Frontal cortex (tissue), 4 donors: Measurements from ENCODE around the gene MYLK. TPM values are rescaled to one million over a fixed set of nuclear protein-coding genes. Genes with fewer than 3 reads are reported as not detected.
"Not testable (repeated sequence)": the region's sequence is repeated elsewhere in the genome, so short reads cannot be mapped to it uniquely, and the experiment has no call there.

Source experiments
- DNase-seq, 2 donors: peaks; one replicate each; pipeline ENCODE4 v3.0.0; 2012; ENCODE audit warnings: low spot score in 2 of 2
- FAIRE-seq: peaks from 2 replicates; lab custom pipeline; 2012; peaks lifted over from hg19 to GRCh38; lab: Jason Lieb, UNC
- total RNA-seq: library from RNA; depleted of rRNA; stranded (reverse); fragments of >200 nt; gene quantifications from one replicate; pipeline ENCODE4 v1.2.3, GENCODE V29; 2014
- donor health status: control.
- donor health status: control.
- donor health status: control.

The MYLK gene, protein sequence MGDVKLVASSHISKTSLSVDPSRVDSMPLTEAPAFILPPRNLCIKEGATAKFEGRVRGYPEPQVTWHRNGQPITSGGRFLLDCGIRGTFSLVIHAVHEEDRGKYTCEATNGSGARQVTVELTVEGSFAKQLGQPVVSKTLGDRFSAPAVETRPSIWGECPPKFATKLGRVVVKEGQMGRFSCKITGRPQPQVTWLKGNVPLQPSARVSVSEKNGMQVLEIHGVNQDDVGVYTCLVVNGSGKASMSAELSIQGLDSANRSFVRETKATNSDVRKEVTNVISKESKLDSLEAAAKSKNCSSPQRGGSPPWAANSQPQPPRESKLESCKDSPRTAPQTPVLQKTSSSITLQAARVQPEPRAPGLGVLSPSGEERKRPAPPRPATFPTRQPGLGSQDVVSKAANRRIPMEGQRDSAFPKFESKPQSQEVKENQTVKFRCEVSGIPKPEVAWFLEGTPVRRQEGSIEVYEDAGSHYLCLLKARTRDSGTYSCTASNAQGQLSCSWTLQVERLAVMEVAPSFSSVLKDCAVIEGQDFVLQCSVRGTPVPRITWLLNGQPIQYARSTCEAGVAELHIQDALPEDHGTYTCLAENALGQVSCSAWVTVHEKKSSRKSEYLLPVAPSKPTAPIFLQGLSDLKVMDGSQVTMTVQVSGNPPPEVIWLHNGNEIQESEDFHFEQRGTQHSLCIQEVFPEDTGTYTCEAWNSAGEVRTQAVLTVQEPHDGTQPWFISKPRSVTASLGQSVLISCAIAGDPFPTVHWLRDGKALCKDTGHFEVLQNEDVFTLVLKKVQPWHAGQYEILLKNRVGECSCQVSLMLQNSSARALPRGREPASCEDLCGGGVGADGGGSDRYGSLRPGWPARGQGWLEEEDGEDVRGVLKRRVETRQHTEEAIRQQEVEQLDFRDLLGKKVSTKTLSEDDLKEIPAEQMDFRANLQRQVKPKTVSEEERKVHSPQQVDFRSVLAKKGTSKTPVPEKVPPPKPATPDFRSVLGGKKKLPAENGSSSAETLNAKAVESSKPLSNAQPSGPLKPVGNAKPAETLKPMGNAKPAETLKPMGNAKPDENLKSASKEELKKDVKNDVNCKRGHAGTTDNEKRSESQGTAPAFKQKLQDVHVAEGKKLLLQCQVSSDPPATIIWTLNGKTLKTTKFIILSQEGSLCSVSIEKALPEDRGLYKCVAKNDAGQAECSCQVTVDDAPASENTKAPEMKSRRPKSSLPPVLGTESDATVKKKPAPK (N-terminal part only)
- 6.1 TPM for total RNA-seq

GRCh38 chr3:123884203-123884831 is at the start of gene MYLK:
MYLK (minus strand) TSS chr3:123884332; CDS start chr3:123793841, 90,491 bp downstream.
- no peak for FAIRE-seq

GRCh38 chr3:123930445-123930844 is 46.3 kb upstream of the MYLK start:
- no peak for FAIRE-seq

More at GRCh38 chr3:123884203-123884831, at the start of gene MYLK:
- DNase-seq: peak; percentile 51 to 63

DNA sequence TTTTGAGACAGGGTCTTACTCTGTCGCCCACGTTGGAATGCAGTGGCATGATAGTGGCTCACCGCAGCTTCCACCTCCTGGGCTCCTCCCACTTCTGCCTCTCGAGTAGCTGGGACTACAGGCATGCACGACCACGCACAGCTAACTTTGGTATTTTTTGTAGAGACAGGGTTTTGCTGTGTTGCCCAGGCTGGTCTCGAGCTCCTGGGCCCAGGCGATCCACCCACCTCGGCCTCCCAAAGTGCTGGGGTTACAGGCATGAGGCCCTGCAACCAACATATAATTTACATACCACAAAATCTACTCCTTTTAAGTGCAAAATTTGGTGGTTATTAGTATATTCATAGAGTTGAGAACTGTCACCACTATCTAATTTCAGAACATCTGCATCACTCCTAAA is 45.2 kb upstream of the MYLK start:
- DNase-seq: no peak
- no peak for FAIRE-seq

More at GRCh38 chr3:123930445-123930844, 46.3 kb upstream of the MYLK start:
- DNase-seq: no peak

DNA sequence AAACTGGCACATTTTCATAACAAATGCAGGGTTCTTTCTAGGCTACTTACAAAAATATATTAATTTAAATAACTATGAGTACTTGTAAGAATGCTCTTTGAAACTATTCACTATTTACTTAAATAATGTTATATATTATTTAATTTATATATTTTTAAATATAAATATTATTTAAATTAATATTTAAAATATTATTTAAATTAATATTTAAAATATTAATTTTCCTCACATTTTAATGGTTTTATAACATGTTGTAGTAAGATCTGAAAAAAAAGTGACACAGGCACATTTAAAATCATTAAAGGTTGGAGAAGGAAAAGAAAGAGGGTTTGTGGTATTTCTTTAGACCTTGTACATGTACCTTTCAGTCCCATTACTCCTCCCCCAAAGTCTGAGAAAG is 42.3 kb upstream of the MYLK start:
- no peak for DNase-seq
- FAIRE-seq: peak; percentile 87

GRCh38 chr3:123920868-123921267 is 36.7 kb upstream of the MYLK start:
- FAIRE-seq (no peak), DNase-seq (no peak)

GRCh38 chr3:123920383-123920782 is 36.3 kb upstream of the MYLK start:
- DNase-seq (no peak), FAIRE-seq (no peak)

DNA sequence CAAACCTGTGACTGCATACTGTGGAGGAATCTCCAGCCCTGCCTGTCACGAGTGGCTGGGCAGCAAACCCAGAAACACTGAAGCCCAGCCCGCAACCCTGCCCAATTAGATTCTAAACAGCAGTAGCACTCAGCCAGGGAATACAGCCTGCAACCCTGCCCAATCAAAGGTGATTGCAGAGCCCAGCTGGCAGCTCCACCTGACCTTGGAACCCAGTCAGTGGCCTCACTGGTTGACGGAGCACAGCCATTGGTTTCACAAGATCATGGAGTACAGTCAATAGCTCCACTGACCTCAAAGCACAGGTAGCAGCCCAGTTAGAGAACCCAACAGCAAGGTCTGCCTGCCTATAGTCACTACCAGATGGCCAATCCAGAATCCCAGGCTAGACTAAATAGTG is 35.2 kb upstream of the MYLK start:
- FAIRE-seq (no peak), DNase-seq (no peak)

DNA sequence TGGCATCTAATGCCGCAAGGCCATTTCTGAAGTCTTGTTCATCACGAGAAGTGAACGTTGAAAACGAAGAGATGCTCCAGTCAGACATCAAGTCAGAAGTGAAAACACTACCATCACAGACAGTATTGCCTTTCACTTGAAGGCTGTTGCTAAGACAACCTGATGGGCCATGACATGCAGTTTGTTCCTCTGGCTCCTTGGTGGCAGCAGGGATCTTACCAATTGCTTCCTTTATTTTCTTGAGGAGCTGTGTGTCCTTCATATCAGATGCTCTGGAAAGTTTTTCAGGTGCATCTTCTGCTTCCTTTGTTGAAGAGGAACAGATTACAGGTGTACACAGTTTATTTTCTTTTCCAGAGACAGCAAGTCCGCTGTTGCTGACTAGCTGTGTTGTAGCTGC is 30.7 kb upstream of the MYLK start:
- DNase-seq (no peak), FAIRE-seq (no peak)

DNA sequence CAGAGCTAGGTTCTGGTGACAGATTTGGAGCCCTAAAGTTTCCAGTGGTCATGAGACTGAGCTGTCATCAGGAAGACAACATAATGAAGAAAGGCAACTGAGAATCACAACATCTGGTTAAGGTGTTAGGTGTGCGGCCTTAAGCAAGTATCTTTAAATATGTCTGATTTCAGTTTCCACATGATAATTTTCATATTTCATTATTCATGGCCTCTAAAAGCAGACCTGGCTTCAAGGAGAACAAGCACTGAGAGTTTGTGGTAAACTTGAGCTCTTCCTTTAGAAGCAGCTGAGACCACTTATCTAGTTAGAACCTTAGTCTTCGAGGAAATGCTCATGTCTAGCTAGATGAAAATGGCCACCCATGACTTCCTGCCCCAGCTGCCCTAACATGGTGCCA is 25.7 kb upstream of the MYLK start:
- DNase-seq (no peak), FAIRE-seq (no peak)

GRCh38 chr3:123907720-123908119 is 23.6 kb upstream of the MYLK start:
- DNase-seq: no peak

DNA sequence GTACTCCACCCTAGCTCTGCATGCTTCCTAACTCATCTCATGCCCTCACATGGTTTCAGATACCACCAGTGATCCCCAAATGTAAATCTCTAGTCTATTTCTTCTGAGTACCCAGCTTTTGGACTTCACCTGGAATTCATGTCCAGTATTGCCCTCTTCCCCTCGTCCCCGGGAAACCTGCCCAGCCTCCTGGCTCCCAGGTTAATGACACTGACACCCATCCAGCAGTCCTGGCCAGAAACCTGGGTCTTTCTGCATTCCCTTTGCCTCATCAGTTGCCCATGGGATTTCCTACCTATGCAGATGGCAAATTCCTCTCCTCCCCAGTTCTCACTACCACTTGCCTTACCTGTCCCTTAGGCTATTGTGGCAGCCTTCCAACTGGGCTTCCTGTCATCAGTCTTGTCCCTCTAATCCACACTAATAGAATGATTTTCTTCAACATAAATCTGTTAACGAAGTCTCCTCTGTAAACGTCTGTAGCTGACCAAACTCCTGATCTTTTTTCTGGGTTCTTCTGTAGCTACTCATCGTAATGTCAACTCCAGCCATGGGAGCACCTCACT is 15.3 kb upstream of the MYLK start:
- DNase-seq (no peak), FAIRE-seq (no peak)

More at GRCh38 chr3:123907720-123908119, 23.6 kb upstream of the MYLK start:
- FAIRE-seq: no peak

DNA sequence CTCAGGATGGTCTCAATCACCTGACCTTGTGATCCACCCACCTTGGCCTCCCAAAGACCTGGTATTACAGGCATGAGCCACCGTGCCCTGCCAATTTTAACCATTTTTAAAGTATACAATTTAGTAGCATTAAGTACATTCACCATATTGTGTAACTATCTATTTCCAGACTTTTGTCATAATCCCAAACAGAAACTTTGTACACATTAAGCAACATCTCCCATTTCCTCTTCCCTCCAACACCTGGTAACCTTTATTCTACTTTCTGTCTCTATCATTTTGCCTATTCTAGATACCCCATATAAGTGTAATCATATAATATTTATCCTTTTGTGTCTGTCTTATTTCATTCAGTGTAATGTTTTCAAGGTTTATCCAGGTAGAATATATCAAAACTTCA is 8.9 kb upstream of the MYLK start:
- FAIRE-seq (no peak), DNase-seq (no peak)

- FAIRE-seq: no peak
- DNase-seq: no peak
Measured at GRCh38 chr3:123892195-123892594, 8.1 kb upstream of the MYLK start.

- not testable (repeated sequence) for FAIRE-seq, DNase-seq
Measured at GRCh38 chr3:123890991-123891390, 6.9 kb upstream of the MYLK start.

DNA sequence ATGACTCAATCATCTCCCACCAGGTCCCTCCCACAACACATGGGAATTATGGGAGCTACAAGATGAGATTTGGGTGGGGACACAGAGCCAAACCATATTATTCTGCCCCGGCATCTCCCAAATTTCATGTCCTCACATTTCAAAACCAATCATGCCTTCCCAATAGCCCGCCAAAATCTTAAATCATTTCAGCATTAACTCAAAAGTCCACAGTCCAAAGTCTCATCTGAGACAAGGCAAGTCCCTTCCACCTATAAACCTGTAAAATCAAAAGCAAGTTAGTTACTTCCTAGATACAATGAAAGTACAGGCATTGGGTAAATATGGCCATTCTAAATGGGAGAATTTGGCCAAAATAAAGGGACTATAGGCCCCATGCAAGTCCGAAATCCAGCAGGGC is 6.0 kb upstream of the MYLK start:
- FAIRE-seq, DNase-seq: not testable (repeated sequence)

DNA sequence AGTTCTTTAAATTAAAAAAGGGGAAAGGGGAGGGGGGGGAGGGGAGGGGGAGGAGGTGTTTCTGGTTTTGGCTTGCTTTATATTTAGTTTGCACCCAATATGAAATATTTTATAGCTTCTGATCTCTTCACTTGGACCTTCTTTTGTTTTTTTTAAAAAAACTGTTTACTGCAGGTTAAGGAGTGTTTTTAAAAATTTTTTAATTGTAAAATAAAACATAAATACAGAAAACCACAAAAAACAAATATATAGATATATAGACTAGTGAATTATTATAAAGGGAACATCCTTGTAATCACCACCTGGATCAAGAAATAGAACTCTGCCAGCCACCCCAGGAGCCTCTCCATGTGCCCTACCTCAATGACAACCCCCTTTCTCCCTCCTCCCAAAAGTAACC is 861 bp upstream of the MYLK start:
- no peak for FAIRE-seq

DNA sequence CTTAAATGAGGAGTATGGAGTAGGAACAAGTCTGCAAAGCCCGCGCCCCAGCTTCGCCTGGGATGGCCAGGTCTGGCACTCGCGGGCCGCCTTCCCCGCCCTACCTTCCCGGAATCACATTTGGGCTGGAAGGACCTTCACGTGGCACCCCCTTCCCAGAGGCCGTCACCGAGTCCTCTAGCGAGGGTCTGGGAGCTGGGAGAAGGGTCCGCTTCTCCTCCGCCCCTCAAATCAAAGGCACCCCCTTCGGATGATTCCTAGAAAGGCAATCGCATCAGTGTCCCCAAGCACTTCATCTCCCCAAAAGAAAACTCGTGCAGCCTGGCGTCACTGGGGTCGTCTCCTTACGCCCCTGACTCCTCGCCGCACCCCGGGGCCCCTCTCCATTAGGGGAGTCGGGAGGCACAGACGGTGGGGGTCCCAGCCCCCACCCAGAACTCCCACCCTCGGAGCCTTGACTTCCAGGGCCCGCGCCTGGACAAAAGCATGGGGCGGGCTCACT is 380 bp downstream of the MYLK start:
- no peak for DNase-seq

More for the DNA sequence above, 861 bp upstream of the MYLK start:
- DNase-seq: no peak

GRCh38 chr3:123883111-123883510 is 1.0 kb downstream of the MYLK start:
- DNase-seq (no peak), FAIRE-seq (no peak)

More for the DNA sequence above, 380 bp downstream of the MYLK start:
- no peak for FAIRE-seq

DNA sequence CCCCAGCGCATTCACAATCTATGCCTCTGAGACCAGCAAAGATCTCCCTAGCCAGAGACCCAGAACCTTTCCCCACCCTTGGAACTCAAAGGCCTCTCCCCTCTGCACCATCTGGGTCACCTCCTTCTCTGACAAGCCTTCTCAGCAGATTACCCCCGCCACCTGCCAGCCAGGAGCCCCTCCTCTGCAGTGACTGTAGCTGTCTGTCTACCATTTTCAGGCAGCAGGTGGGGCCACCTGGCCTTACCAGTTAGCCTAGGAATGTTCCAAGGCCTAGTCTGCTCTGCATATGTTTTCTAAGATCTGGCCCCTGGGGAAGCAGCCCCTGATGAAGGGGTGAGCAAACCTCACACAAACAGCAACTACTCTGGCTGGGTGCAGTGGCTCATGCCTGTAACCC is 2.4 kb downstream of the MYLK start:
- FAIRE-seq: no peak

More for the DNA sequence above, 2.4 kb downstream of the MYLK start:
- DNase-seq: no peak
